Kidney (tissue), 14 donors: Measurements from ENCODE around the gene APOBEC3F. TPM values are rescaled to one million over a fixed set of nuclear protein-coding genes. Genes with fewer than 3 reads are reported as not detected.
A peak's percentile ranks its signal among the peaks of the same experiment; 100 is the strongest.
"Not testable (repeated sequence)": the region's sequence is repeated elsewhere in the genome, so short reads cannot be mapped to it uniquely, and the experiment has no call there.

Experiments used
- DNase-seq, 5 donors: peaks; one replicate each; pipeline ENCODE4 v3.0.0-alpha.2; 2013 to 2020
- FAIRE-seq: peaks from 2 replicates; lab custom pipeline; 2012; peaks lifted over from hg19 to GRCh38; lab: Jason Lieb, UNC
- H3K27ac ChIP-seq, 2 donors: one replicate each; pipeline ENCODE4 v1.7.0; 2013; ENCODE audit warnings: low read depth in 2 of 2, low read length in 2 of 2, inconsistent platforms in 1 of 2
- H3K27me3 ChIP-seq: one replicate; pipeline ENCODE4 v1.7.1; 2013; ENCODE audit warnings: low read length, inconsistent platforms; ENCODE audit not compliant: control insufficient read depth, insufficient read depth
- H3K36me3 ChIP-seq, 3 donors: one replicate each; pipeline versions ENCODE4 v1.7.0 to v1.7.1; 2013; ENCODE audit warnings: low read length in 3 of 3, control low read depth in 1 of 3, inconsistent platforms in 1 of 3; ENCODE audit not compliant: insufficient read depth in 3 of 3, control insufficient read depth in 2 of 3
- H3K4me1 ChIP-seq, 3 donors: one replicate each; pipeline versions ENCODE4 v1.7.0 to v1.7.1; 2013; ENCODE audit warnings: low read length in 3 of 3, inconsistent platforms in 1 of 3, low read depth in 1 of 3; ENCODE audit not compliant: control insufficient read depth in 2 of 3, insufficient read depth in 2 of 3
- H3K4me3 ChIP-seq, 3 donors: one replicate each; pipeline versions ENCODE4 v1.7.0 to v1.8.1; 2013; ENCODE audit warnings: low read length in 3 of 3, control low read depth in 1 of 3, inconsistent platforms in 1 of 3
- H3K9ac ChIP-seq, 3 donors: one replicate each; pipeline versions ENCODE4 v1.7.0 to v1.7.1; 2013; ENCODE audit warnings: low read length in 3 of 3, control low read depth in 1 of 3, inconsistent platforms in 1 of 3
- H3K9me3 ChIP-seq, 3 donors: one replicate each; pipeline versions ENCODE4 v1.7.0 to v1.7.1; 2013; ENCODE audit warnings: low read length in 3 of 3, control low read depth in 1 of 3, inconsistent platforms in 1 of 3; ENCODE audit not compliant: control insufficient read depth in 2 of 3, insufficient read depth in 1 of 3
- CTCF ChIP-seq: IDR thresholded peaks from 3 replicates; pipeline ENCODE4 v1.5.1; 2012; ENCODE audit warnings: mild to moderate bottlenecking, moderate library complexity, borderline replicate concordance; ENCODE audit not compliant: insufficient read depth; ENCODE audit errors: extremely low read depth
- intact Hi-C: fragments of 100-400 bp; cut with DNase I; formaldehyde crosslinking; loops from one replicate; pipeline ENCODE4 v1.11.1; 2022
- polyA plus RNA-seq: library from polyadenylated mRNA; stranded (reverse); fragments of 350-450 nt; fragmentation: Illumina TruSeq; extraction: RNeasy Lipid Tissue Mini Kit (QIAGEN cat#74804); gene quantifications from one replicate; pipeline ENCODE4 v1.2.3, GENCODE V29; 2014; ENCODE audit warnings: low read depth, low replicate concordance; ENCODE audit not compliant: insufficient read depth
- total RNA-seq: library from RNA; stranded (reverse); fragmentation: NEBNext Ultra II Directional; extraction: Animal tissue kit (Norgen Biotek cat#: 25700); gene quantifications from one replicate; pipeline ENCODE4 v1.2.1, GENCODE V29; 2021
- donor health status: control.
- donor health status: control.
- donor health status: control.
- donor health status: control.
- donor health status: control.
- donor health status: DM: yes; HTN: yes; CAD: no.
- donor health status: Normal renal cell carcinoma (clear cell type).

The APOBEC3F gene
- total and polyA plus RNA-seq, 2 donors from 2014 or later = 6.9 to 16.3 TPM

GRCh38 chr22:39003165-39003638, 37.5 kb upstream of the APOBEC3F start:
- Histone ChIP-seq H3K9me3 (no peaks in the 10 kb centered on the region), H3K4me1 (no peaks in the 10 kb centered on the region), H3K27me3 (no peaks in the 10 kb centered on the region), H3K27ac (no peak overlapping the region), H3K4me3 (no peak overlapping the region), H3K36me3 (no peaks in the 10 kb centered on the region), H3K9ac (no peak overlapping the region)
- peak; percentile 76 for TF ChIP-seq CTCF
- DNase-seq (peak; percentile 79 to 92 (median 89)), FAIRE-seq (no peak)
- intact Hi-C loops = loop anchor here (10.0 kb wide), 1 partner anchor 138 kb away; no protein-coding TSS in a partner anchor

GRCh38 chr22:39007177-39007576, 33.5 kb upstream of the APOBEC3F start:
- no peaks in the 10 kb centered on the region for H3K9me3 ChIP-seq
- H3K4me1 ChIP-seq = no peaks in the 10 kb centered on the region
- H3K27me3 ChIP-seq = no peaks in the 10 kb centered on the region
- TF ChIP-seq CTCF = no peak
- no peak overlapping the region for H3K4me3 ChIP-seq
- intact Hi-C loops = loop anchor here (10.0 kb wide), 1 partner anchor 142 kb away; no protein-coding TSS in a partner anchor
- H3K27ac ChIP-seq = no peak overlapping the region
- FAIRE-seq = no peak
- H3K9ac ChIP-seq = no peak overlapping the region
- no peaks in the 10 kb centered on the region for H3K36me3 ChIP-seq
- DNase-seq = no peak

- FAIRE-seq, H3K9me3 ChIP-seq, H3K27ac ChIP-seq, H3K36me3 ChIP-seq, H3K9ac ChIP-seq, H3K4me3 ChIP-seq, H3K27me3 ChIP-seq, DNase-seq, H3K4me1 ChIP-seq: not testable (repeated sequence)
- intact Hi-C loops = loop anchor here (10.0 kb wide), 1 partner anchor 144 kb away; no protein-coding TSS in a partner anchor
Measured at GRCh38 chr22:39008271-39008850, 32.3 kb upstream of the APOBEC3F start.

GRCh38 chr22:39010946-39011345, 29.7 kb upstream of the APOBEC3F start:
- H3K4me3 ChIP-seq = no peak overlapping the region
- no peak overlapping the region for H3K27ac ChIP-seq
- H3K27me3 ChIP-seq = no peaks in the 10 kb centered on the region
- FAIRE-seq (no peak), DNase-seq (no peak)
- no peaks in the 10 kb centered on the region for H3K9me3 ChIP-seq
- no peaks in the 10 kb centered on the region for H3K4me1 ChIP-seq
- intact Hi-C loops = no loop called here
- no peak for TF ChIP-seq CTCF
- H3K9ac ChIP-seq = no peak overlapping the region
- no peaks in the 10 kb centered on the region for H3K36me3 ChIP-seq
